GM13976 (cell line): ENCODE results near the gene ZNF653.
"Not testable (repeated sequence)": the region's sequence is repeated elsewhere in the genome, so short reads cannot be mapped to it uniquely, and the experiment has no call there.

ENCODE experiments used
- DNase-seq: peaks from one replicate; pipeline ENCODE4 v3.0.0; 2012; ENCODE audit warnings: low spot score
- CTCF ChIP-seq: IDR thresholded peaks from 2 replicates; pipeline ENCODE4 v1.5.1; 2012; ENCODE audit warnings: borderline replicate concordance, mild to moderate bottlenecking; ENCODE audit not compliant: insufficient read depth; ENCODE audit errors: extremely low read depth, missing control alignments, control extremely low read depth
- in situ Hi-C: fragments of 300-500 bp; cut with MboI; formaldehyde crosslinking; loops from one replicate; pipeline ENCODE4 v1.12.0; 2022; ENCODE audit warnings: low sequenced_read_pairs, mixed read lengths, inconsistent platforms; ENCODE audit not compliant: unreplicated experiment

The ZNF653 gene

GRCh38 chr19:11435833-11436313 lies 69.8 kb downstream of the ZNF653 start:
- in situ Hi-C loops = no loop called here
- DNase-seq = peak; percentile 39
- TF ChIP-seq CTCF = no peak

- in situ Hi-C loops = no loop called here
- peak; percentile 99 for DNase-seq
- TF ChIP-seq CTCF = peak; percentile 75
Measured at GRCh38 chr19:11435057-11435832, 70.4 kb downstream of the ZNF653 start, which contains the start of the genes ODAD3 and PRKCSH. ODAD3 (minus strand) TSS chr19:11435121; CDS start chr19:11435016, 105 bp downstream. PRKCSH (plus strand) TSS chr19:11435635; CDS start chr19:11436118, 483 bp downstream.

- TF ChIP-seq CTCF = no peak
- DNase-seq = no peak
- in situ Hi-C loops = no loop called here
Measured at GRCh38 chr19:11434703-11435056, 71.0 kb downstream of the ZNF653 start.

- in situ Hi-C loops, DNase-seq: not testable (repeated sequence)
Measured at GRCh38 chr19:11433526-11433925, 72.1 kb downstream of the ZNF653 start.
